Measurements from ENCODE around the gene ATP5PO.

GRCh38 chr21:33945652-33946270, 30.2 kb upstream of the ATP5PO start:
- TF ChIP-seq, protein P1, sequence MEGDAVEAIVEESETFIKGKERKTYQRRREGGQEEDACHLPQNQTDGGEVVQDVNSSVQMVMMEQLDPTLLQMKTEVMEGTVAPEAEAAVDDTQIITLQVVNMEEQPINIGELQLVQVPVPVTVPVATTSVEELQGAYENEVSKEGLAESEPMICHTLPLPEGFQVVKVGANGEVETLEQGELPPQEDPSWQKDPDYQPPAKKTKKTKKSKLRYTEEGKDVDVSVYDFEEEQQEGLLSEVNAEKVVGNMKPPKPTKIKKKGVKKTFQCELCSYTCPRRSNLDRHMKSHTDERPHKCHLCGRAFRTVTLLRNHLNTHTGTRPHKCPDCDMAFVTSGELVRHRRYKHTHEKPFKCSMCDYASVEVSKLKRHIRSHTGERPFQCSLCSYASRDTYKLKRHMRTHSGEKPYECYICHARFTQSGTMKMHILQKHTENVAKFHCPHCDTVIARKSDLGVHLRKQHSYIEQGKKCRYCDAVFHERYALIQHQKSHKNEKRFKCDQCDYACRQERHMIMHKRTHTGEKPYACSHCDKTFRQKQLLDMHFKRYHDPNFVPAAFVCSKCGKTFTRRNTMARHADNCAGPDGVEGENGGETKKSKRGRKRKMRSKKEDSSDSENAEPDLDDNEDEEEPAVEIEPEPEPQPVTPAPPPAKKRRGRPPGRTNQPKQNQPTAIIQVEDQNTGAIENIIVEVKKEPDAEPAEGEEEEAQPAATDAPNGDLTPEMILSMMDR (conservative IDR thresholded peaks at IDR 0.05 in 1 of 2, IDR thresholded peaks at IDR 0.05 in 1 of 2; ENCODE audit: low read depth in 1 of 2, low read length in 2 of 2) = no peak
- TF ChIP-seq EZH2 (IDR thresholded peaks at IDR 0.05; ENCODE audit: low read length, missing control alignments) = no peak

Measured in fibroblast of lung (primary cell).